K562 treated with DMSO at 1 percent for 48 hours (cell line): ENCODE results near the gene ENDOD1. TPM values are rescaled to one million over a fixed set of nuclear protein-coding genes. Genes with fewer than 3 reads are reported as not detected.

Experiments
- total RNA-seq: library from RNA; unstranded; fragments of 300-600 nt; gene quantifications from 2 replicates; pipeline ENCODE4 v1.2.3, GENCODE V29; 2022; ENCODE audit warnings: low replicate concordance; ENCODE audit errors: extremely low read depth

The ENDOD1 gene, protein sequence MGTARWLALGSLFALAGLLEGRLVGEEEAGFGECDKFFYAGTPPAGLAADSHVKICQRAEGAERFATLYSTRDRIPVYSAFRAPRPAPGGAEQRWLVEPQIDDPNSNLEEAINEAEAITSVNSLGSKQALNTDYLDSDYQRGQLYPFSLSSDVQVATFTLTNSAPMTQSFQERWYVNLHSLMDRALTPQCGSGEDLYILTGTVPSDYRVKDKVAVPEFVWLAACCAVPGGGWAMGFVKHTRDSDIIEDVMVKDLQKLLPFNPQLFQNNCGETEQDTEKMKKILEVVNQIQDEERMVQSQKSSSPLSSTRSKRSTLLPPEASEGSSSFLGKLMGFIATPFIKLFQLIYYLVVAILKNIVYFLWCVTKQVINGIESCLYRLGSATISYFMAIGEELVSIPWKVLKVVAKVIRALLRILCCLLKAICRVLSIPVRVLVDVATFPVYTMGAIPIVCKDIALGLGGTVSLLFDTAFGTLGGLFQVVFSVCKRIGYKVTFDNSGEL
- not detected in 2 replicates for total RNA-seq

DNA sequence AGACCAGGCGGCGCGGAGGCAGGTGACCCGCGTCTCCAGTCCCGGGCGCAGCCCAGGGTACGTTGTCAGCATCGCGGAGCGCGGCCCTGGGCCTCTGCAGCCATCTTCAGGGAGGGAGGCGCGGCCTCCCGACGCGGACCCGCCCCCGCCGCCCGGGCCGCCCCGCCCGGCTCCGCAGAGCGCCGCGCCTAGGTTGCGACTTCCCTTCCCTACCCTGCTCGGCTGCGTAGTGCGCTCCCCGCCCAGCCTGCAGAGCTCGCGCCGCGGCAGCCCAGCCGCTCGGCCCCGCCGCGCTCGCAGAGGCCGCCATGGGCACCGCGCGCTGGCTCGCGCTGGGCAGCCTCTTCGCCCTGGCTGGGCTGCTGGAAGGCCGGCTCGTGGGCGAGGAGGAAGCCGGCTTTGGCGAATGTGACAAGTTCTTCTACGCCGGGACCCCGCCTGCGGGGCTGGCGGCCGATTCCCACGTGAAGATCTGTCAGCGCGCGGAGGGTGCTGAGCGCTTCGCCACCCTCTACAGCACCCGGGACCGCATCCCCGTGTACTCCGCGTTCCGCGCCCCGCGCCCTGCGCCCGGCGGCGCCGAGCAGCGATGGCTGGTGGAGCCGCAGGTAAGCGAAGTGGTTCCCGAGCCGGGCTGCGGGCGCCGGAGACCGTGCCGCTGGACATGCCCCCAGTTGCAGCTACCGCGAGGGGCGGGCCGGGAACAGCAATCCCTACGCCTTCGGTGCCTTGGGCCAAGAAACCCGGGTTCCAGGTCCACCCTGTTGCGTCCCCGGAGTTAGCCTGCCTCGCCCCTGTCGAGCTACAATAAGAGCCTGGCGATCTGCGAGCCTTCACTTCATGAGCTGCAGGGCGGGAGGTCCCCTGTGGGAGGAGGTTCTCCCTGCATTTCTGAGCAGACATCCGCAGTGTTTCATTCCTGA lies at the start of gene ENDOD1:
TSS of gene ENDOD1 (plus strand) at position 227 of the 923 bp plus-strand sequence. CDS start at position 309, 82 bp downstream.

GRCh38 chr11:95049122-95049521 lies 40.5 kb upstream of the ENDOD1 start, which contains the start of gene KDM4F:
Gene KDM4F, plus strand, starts transcription at chr11:95049422.

DNA sequence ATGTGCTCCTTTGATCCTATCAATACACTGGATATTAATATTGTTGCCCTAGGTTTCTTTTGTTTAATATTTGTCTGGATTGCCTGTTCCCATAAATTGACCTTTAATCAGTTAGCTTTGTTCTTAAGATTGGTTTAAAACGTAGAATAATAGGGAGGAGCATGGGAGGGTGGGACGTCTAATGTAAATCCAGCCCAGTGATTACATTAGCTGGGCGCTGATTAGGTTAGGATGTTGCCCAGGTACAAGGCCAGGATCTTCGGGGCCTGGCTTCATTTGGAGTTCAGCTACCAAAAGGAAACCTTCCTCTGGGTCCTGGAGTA lies 23.0 kb upstream of the ENDOD1 start, which contains the start of gene SRSF8:
TSS of gene SRSF8 (plus strand) at position 204 of the 323 bp plus-strand sequence. CDS start 308 bp downstream, outside the sequence.

Other genes starting within 250 kb of the ENDOD1 start
- not detected in 2 replicates for gene CWC15, start 116.3 kb upstream of the ENDOD1 start, total RNA-seq
- gene KDM4D, start 116.1 kb upstream of the ENDOD1 start, total RNA-seq, result not detected in 2 replicates
- gene KDM4E, start 64.6 kb upstream of the ENDOD1 start, total RNA-seq, result not detected in 2 replicates
- not detected in 2 replicates for gene KDM4F, start 40.4 kb upstream of the ENDOD1 start, total RNA-seq
- not detected in 2 replicates for gene SRSF8, start 22.9 kb upstream of the ENDOD1 start, total RNA-seq
- gene SESN3, start 141.4 kb downstream of the ENDOD1 start, total RNA-seq, result not detected in 2 replicates